Neural progenitor cell (in vitro differentiated cells): ENCODE results near the gene AP1G1.

ENCODE experiments used
- CTCF ChIP-seq: fragments of 200-600 bp; sonication (generic); IDR thresholded peaks from 2 replicates; pipeline ENCODE4 v1.5.1; 2017; ENCODE audit warnings: antibody characterized with exemption, mild to moderate bottlenecking
- EZH2 ChIP-seq: fragments of 200-600 bp; sonication (generic); IDR thresholded peaks from 2 replicates; pipeline ENCODE4 v1.6.1; 2017; ENCODE audit warnings: antibody characterized with exemption, mild to moderate bottlenecking, moderate library complexity
- EZH2phosphoT487 ChIP-seq: fragments of 200-600 bp; sonication (generic); IDR thresholded peaks from 2 replicates; pipeline ENCODE4 v1.6.1; 2017; ENCODE audit warnings: antibody characterized with exemption

GRCh38 chr16:71807905-71808592 is 585 bp downstream of the AP1G1 start:
- no peak for TF ChIP-seq CTCF
- no peak for TF ChIP-seq EZH2
- no peak for TF ChIP-seq EZH2phosphoT487
